Endodermal cell (in vitro differentiated cells): ENCODE results near the gene MAGEB3. TPM values are rescaled to one million over a fixed set of nuclear protein-coding genes. Genes with fewer than 3 reads are reported as not detected.

Experiments used
- DNase-seq: peaks from one replicate; pipeline ENCODE4 v3.0.0-alpha.2; 2017
- H3K27ac ChIP-seq: 2 replicates; pipeline ENCODE4 v1.5.1; 2013; ENCODE audit warnings: mild to moderate bottlenecking, low read depth, low read length, moderate library complexity
- H3K27me3 ChIP-seq: 2 replicates; pipeline ENCODE4 v1.6.1; 2013; ENCODE audit warnings: mild to moderate bottlenecking, low read length, moderate library complexity; ENCODE audit not compliant: insufficient read depth, control insufficient read depth, poor library complexity, severe bottlenecking
- H3K36me3 ChIP-seq: 2 replicates; pipeline ENCODE4 v1.7.0; 2013; ENCODE audit warnings: mild to moderate bottlenecking, low read length, moderate library complexity; ENCODE audit not compliant: control insufficient read depth, insufficient read depth
- H3K4me1 ChIP-seq: one replicate; pipeline ENCODE4 v1.7.0; 2013; ENCODE audit warnings: low read length; ENCODE audit not compliant: control insufficient read depth, insufficient read depth
- H3K4me3 ChIP-seq: 2 replicates; pipeline ENCODE4 v1.5.1; 2013; ENCODE audit warnings: mild to moderate bottlenecking, low read length, moderate library complexity
- H3K9ac ChIP-seq: 2 replicates; pipeline ENCODE4 v1.6.1; 2013; ENCODE audit warnings: mild to moderate bottlenecking, low read length, moderate library complexity; ENCODE audit not compliant: poor library complexity, severe bottlenecking; ENCODE audit errors: extremely low read depth
- H3K9me3 ChIP-seq: 2 replicates; pipeline ENCODE4 v1.6.1; 2013; ENCODE audit warnings: mild to moderate bottlenecking, low read length, moderate library complexity; ENCODE audit not compliant: control insufficient read depth
- H3K27ac Mint-ChIP-seq: 2 replicates; pipeline ENCODE4 v1.8.0; 2020; ENCODE audit warnings: mixed read lengths
- H3K27me3 Mint-ChIP-seq: 2 replicates; pipeline ENCODE4 v1.8.0; 2021; ENCODE audit warnings: mild to moderate bottlenecking, mixed read lengths; ENCODE audit not compliant: insufficient read depth
- H3K36me3 Mint-ChIP-seq: 2 replicates; pipeline ENCODE4 v1.8.0; 2020; ENCODE audit warnings: low read depth, mixed read lengths
- H3K4me1 Mint-ChIP-seq: 2 replicates; pipeline ENCODE4 v1.8.0; 2020; ENCODE audit warnings: mixed read lengths
- H3K4me3 Mint-ChIP-seq: 2 replicates; pipeline ENCODE4 v1.8.0; 2020; ENCODE audit warnings: mild to moderate bottlenecking, moderate library complexity, mixed read lengths
- H3K9me3 Mint-ChIP-seq: 2 replicates; pipeline ENCODE4 v1.8.0; 2020; ENCODE audit warnings: mild to moderate bottlenecking, mixed read lengths
- WGBS, 2 experiments: methylation state at CpG; one replicate each; pipeline versions ENCODE4 v1.1.5 to v1.1.7; 2013; ENCODE audit warnings: missing lambda C conversion rate in 2 of 2, mixed read lengths in 1 of 2; ENCODE audit not compliant: insufficient coverage in 1 of 2, insufficient read length in 1 of 2; 5-methylcytosine and 5-hydroxymethylcytosine counted together
- total RNA-seq, 2 donors: library from RNA; stranded (reverse); fragmentation: NEBNext Ultra II Directional in 1 of 2; extraction: Animal tissue kit (Norgen Biotek cat#: 25700) in 1 of 2; gene quantifications; 2 replicates in 1 of 2; 3 replicates in 1 of 2; pipeline ENCODE4 v1.2.1, GENCODE V29; 2021
- TF ChIP-seq, protein P1 (sequence below): fragments of 200-600 bp; sonication (generic); conservative IDR thresholded peaks from 2 replicates; pipeline ENCODE4 v1.5.0; 2021; ENCODE audit warnings: antibody characterized with exemption, mild to moderate bottlenecking

The MAGEB3 gene
- total RNA-seq, 2 donors from 2014 or later: not detected

- Mint-ChIP-seq H3K9me3 (peaks cover 23% of the 10 kb centered on the region), H3K4me1 (peaks cover 33% of the 10 kb centered on the region), H3K27me3 (peaks cover 45% of the 10 kb centered on the region), H3K27ac (no peak within 1 kb of the TSS), H3K4me3 (no peak within 1 kb of the TSS), H3K36me3 (peaks cover 5% of the 10 kb centered on the region)
- no peaks in the 10 kb centered on the region for H3K27me3 ChIP-seq
- H3K36me3 ChIP-seq: no peaks in the 10 kb centered on the region
- H3K4me3 ChIP-seq: no peak within 1 kb of the TSS
- H3K9me3 ChIP-seq: no peaks in the 10 kb centered on the region
- 93 to 95% methylated on average over 3 to 27 of the region's 29 CpGs for WGBS, 2 experiments
- H3K27ac ChIP-seq: no peak within 1 kb of the TSS
- H3K4me1 ChIP-seq: no peaks in the 10 kb centered on the region
- H3K9ac ChIP-seq: no peak within 1 kb of the TSS
- no peak for DNase-seq
- TF ChIP-seq, protein P1, sequence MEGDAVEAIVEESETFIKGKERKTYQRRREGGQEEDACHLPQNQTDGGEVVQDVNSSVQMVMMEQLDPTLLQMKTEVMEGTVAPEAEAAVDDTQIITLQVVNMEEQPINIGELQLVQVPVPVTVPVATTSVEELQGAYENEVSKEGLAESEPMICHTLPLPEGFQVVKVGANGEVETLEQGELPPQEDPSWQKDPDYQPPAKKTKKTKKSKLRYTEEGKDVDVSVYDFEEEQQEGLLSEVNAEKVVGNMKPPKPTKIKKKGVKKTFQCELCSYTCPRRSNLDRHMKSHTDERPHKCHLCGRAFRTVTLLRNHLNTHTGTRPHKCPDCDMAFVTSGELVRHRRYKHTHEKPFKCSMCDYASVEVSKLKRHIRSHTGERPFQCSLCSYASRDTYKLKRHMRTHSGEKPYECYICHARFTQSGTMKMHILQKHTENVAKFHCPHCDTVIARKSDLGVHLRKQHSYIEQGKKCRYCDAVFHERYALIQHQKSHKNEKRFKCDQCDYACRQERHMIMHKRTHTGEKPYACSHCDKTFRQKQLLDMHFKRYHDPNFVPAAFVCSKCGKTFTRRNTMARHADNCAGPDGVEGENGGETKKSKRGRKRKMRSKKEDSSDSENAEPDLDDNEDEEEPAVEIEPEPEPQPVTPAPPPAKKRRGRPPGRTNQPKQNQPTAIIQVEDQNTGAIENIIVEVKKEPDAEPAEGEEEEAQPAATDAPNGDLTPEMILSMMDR: peak; percentile 50
Observed at GRCh38 chrX:30215357-30215843, 15.1 kb upstream of the MAGEB3 start, which contains the start of gene MAGEB2. Gene MAGEB2, plus strand, starts transcription at chrX:30215563. Its CDS starts 3,018 bp downstream, at chrX:30218581.

GRCh38 chrX:30217465-30217864 is 13.0 kb upstream of the MAGEB3 start:
- Mint-ChIP-seq H3K9me3 (peaks cover 23% of the 10 kb centered on the region), H3K27me3 (peaks cover 48% of the 10 kb centered on the region), H3K4me1 (peaks cover 34% of the 10 kb centered on the region), H3K4me3 (no peak overlapping the region), H3K36me3 (peaks cover 5% of the 10 kb centered on the region), H3K27ac (no peak overlapping the region)
- H3K9ac ChIP-seq: no peak overlapping the region
- no peak overlapping the region for H3K4me3 ChIP-seq
- H3K9me3 ChIP-seq: no peaks in the 10 kb centered on the region
- H3K4me1 ChIP-seq: no peaks in the 10 kb centered on the region
- no peak for DNase-seq
- H3K27me3 ChIP-seq: no peaks in the 10 kb centered on the region
- TF ChIP-seq, protein P1: no peak
- H3K36me3 ChIP-seq: no peaks in the 10 kb centered on the region
- WGBS, 2 experiments: 69 to 100% methylated on average over 1 of the region's 1 CpG
- H3K27ac ChIP-seq: no peak overlapping the region

- Histone ChIP-seq H3K4me3 (no peak overlapping the region), H3K27me3 (no peaks in the 10 kb centered on the region), H3K9me3 (no peaks in the 10 kb centered on the region), H3K9ac (no peak overlapping the region), H3K4me1 (no peaks in the 10 kb centered on the region), H3K27ac (no peak overlapping the region), H3K36me3 (no peaks in the 10 kb centered on the region)
- Mint-ChIP-seq H3K27me3 (peaks cover 46% of the 10 kb centered on the region), H3K4me3 (no peak overlapping the region), H3K27ac (peak overlapping the region; percentile 72), H3K4me1 (peaks cover 40% of the 10 kb centered on the region), H3K9me3 (peaks cover 22% of the 10 kb centered on the region), H3K36me3 (peaks cover 5% of the 10 kb centered on the region)
- DNase-seq: peak; percentile 68
- TF ChIP-seq, protein P1: no peak
- 63 to 83% methylated on average over 1 to 4 of the region's 4 CpGs for WGBS, 2 experiments
Observed at GRCh38 chrX:30219372-30219771, 11.1 kb upstream of the MAGEB3 start.
